ENCODE data around the gene ADNP2.

DNA sequence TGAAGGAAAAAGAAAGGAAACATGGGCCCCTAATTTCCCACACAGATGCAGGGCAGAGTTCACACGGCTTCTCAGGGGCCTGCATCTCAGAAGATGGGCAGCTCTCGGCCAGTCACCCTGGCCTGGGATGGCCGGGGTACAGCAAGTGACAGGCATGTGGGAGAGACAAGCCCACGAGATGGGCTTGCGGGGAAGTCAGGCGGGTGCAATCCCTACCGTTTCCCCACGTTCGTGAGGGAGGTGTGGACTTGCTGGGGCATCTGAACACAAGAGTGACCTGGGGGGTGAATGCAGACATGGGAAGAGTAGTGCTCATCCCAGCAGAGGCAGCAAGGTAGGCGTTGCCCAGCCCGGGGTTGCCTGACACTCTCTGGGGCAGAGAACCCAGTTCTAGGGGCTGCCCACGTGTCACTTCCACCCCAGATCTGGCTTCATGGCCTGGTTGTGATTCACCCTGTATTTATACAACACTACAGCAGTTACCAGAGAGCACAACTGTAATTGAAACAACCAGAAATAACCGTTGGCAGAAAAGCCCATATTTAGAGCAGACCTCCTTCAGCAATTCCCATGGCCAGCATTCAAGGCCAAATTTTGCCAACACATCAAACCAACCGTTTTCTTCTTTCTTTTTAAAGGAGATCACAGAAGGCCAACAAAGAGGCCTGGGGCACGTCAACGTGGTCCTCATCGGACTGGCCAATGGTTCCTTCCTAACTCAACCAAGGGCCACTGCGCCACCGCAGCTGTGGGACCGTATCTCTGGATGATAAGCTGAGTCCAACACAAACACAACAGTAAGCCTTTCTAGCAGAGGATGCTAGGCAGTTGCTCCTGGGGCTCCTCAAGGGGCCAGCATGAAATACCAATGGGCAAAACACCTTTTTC is 79.8 kb downstream of the ADNP2 start:
- TF ChIP-seq TAF1 (IDR thresholded peaks at IDR 0.05; ENCODE audit: low read depth, low read length): no peak
- TF ChIP-seq POLR2A (IDR thresholded peaks at IDR 0.05; ENCODE audit: low read depth, low read length): no peak
- TF ChIP-seq POLR2AphosphoS5 (IDR thresholded peaks at IDR 0.05; ENCODE audit: low read depth, low read length): no peak
